ENCODE measurements around the gene CES4A.

- no peak for TF ChIP-seq CTCF (IDR thresholded peaks at IDR 0.05)
- no peak for TF ChIP-seq POLR2A (IDR thresholded peaks at IDR 0.05)
Measured at GRCh38 chr16:66984892-66985311, 3.5 kb upstream of the CES4A start.

All from thyroid gland (tissue), 4 donors.